GM23338 (cell line): ENCODE results near the gene MS4A15. TPM values are rescaled to one million over a fixed set of nuclear protein-coding genes. Genes with fewer than 3 reads are reported as not detected.

Experiments
- ATAC-seq: fragments of 200-7000 bp; cut with Tn5 transposase; 3 replicates; pipeline ENCODE4 v1.9.1; 2020
- DNase-seq: peaks from one replicate; pipeline ENCODE4 v3.0.0-alpha.2; 2015; ENCODE audit warnings: low spot score
- H2AFZ ChIP-seq: fragments of 200-600 bp; sonication (generic); 2 replicates; pipeline ENCODE4 v1.8.0; 2016; ENCODE audit warnings: antibody characterized with exemption, mild to moderate bottlenecking, moderate library complexity
- H3F3A ChIP-seq: fragments of 200-600 bp; sonication (generic); replicated peaks from 2 replicates; pipeline ENCODE4 v1.8.0; 2017; ENCODE audit warnings: antibody characterized with exemption, mixed run types, low read depth
- H3K27ac ChIP-seq: fragments of 200-600 bp; sonication (generic); 2 replicates; pipeline ENCODE4 v1.6.1; 2016; ENCODE audit warnings: low read depth
- H3K27me3 ChIP-seq: fragments of 200-600 bp; sonication (generic); 2 replicates; pipeline ENCODE4 v1.8.0; 2016; ENCODE audit warnings: mild to moderate bottlenecking, mixed run types, moderate library complexity; ENCODE audit not compliant: insufficient read depth
- H3K36me3 ChIP-seq: fragments of 200-600 bp; sonication (generic); 2 replicates; pipeline ENCODE4 v1.8.0; 2016; ENCODE audit warnings: mild to moderate bottlenecking; ENCODE audit not compliant: insufficient read depth
- H3K4me1 ChIP-seq: fragments of 200-600 bp; sonication (generic); 2 replicates; pipeline ENCODE4 v1.8.0; 2016; ENCODE audit warnings: mild to moderate bottlenecking, moderate library complexity; ENCODE audit not compliant: insufficient read depth
- H3K4me2 ChIP-seq: fragments of 200-600 bp; sonication (generic); 2 replicates; pipeline ENCODE4 v1.7.1; 2017; ENCODE audit warnings: mixed run types
- H3K4me3 ChIP-seq: fragments of 200-600 bp; sonication (generic); 2 replicates; pipeline ENCODE4 v1.6.1; 2016; ENCODE audit warnings: mixed run types
- H3K79me2 ChIP-seq: fragments of 200-600 bp; sonication (generic); replicated peaks from 2 replicates; pipeline ENCODE4 v1.8.0; 2017; ENCODE audit warnings: mild to moderate bottlenecking; ENCODE audit not compliant: insufficient read depth
- H3K9me2 ChIP-seq: fragments of 200-600 bp; sonication (generic); 2 replicates; pipeline ENCODE4 v1.8.0; 2017; ENCODE audit not compliant: insufficient read depth
- H4K20me1 ChIP-seq: fragments of 200-600 bp; sonication (generic); replicated peaks from 2 replicates; pipeline ENCODE4 v1.8.0; 2017; ENCODE audit warnings: mild to moderate bottlenecking; ENCODE audit not compliant: insufficient read depth
- H3K27ac Mint-ChIP-seq: 2 replicates; pipeline ENCODE4 v1.8.0; 2020; ENCODE audit warnings: inconsistent platforms, mild to moderate bottlenecking, moderate library complexity, mixed read lengths
- H3K27me3 Mint-ChIP-seq: 3 replicates; pipeline ENCODE4 v1.8.0; 2022; ENCODE audit warnings: low read depth, mild to moderate bottlenecking, moderate library complexity, mixed read lengths, inconsistent platforms; ENCODE audit not compliant: insufficient read depth, poor library complexity
- H3K36me3 Mint-ChIP-seq: 3 replicates; pipeline ENCODE4 v1.8.0; 2021; ENCODE audit warnings: low read depth, mild to moderate bottlenecking, inconsistent platforms, moderate library complexity, mixed read lengths
- H3K4me1 Mint-ChIP-seq: 3 replicates; pipeline ENCODE4 v1.8.0; 2020; ENCODE audit warnings: mild to moderate bottlenecking, inconsistent platforms, mixed read lengths
- H3K4me3 Mint-ChIP-seq: 3 replicates; pipeline ENCODE4 v1.8.0; 2021; ENCODE audit warnings: moderate library complexity, mild to moderate bottlenecking, inconsistent platforms, mixed read lengths
- H3K9me3 Mint-ChIP-seq: 3 replicates; pipeline ENCODE4 v1.8.0; 2020; ENCODE audit warnings: moderate library complexity, mild to moderate bottlenecking, inconsistent platforms, mixed read lengths
- EZH2phosphoT487 ChIP-seq: fragments of 200-600 bp; sonication (generic); IDR thresholded peaks from one replicate; pipeline ENCODE4 v1.8.1; 2018; ENCODE audit warnings: antibody characterized with exemption; ENCODE audit not compliant: unreplicated experiment
- JUNB ChIP-seq: IDR thresholded peaks from one replicate; pipeline ENCODE4 v1.6.1; 2016; ENCODE audit warnings: antibody characterized with exemption; ENCODE audit not compliant: unreplicated experiment
- NANOG ChIP-seq: IDR thresholded peaks from 2 replicates; pipeline ENCODE4 v1.6.1; 2016; ENCODE audit warnings: antibody characterized with exemption, borderline replicate concordance
- POLR2AphosphoS5 ChIP-seq: IDR thresholded peaks from 2 replicates; pipeline ENCODE4 v1.6.1; 2016; ENCODE audit warnings: antibody characterized with exemption, low read depth
- STAT1 ChIP-seq: IDR thresholded peaks from one replicate; pipeline ENCODE4 v1.6.1; 2016; ENCODE audit warnings: antibody characterized with exemption; ENCODE audit not compliant: unreplicated experiment
- ZNF114 ChIP-seq: fragments of 250-450 bp; sonication (Bioruptor Pico); IDR thresholded peaks from 2 replicates; pipeline ENCODE4 v1.5.0; 2020; ENCODE audit warnings: mild to moderate bottlenecking, moderate library complexity
- ZNF331 ChIP-seq: fragments of 250-450 bp; sonication (Bioruptor Pico); IDR thresholded peaks from 2 replicates; pipeline ENCODE4 v1.5.0; 2020; ENCODE audit warnings: low read depth, mild to moderate bottlenecking, moderate library complexity
- polyA plus RNA-seq: library from polyadenylated mRNA; unstranded; fragments of >200 nt; fragmentation: Nextera tagmentation; extraction: Ambion mirVana; gene quantifications from 2 replicates; pipeline ENCODE4 v1.2.1, GENCODE V29; 2016
- total RNA-seq: library from RNA; depleted of rRNA; stranded (reverse); fragments of >200 nt; shearing (Covaris generic); gene quantifications from 2 replicates; pipeline ENCODE4 v1.2.3, GENCODE V29; 2014
- TF ChIP-seq, protein P1 (sequence below): IDR thresholded peaks from one replicate; pipeline ENCODE4 v1.6.1; 2018; ENCODE audit warnings: antibody characterized with exemption; ENCODE audit not compliant: unreplicated experiment
- TF ChIP-seq, protein P2 (sequence below), 2 experiments: fragments of 200-600 bp in 1 of 2; sonication (generic) in 1 of 2; conservative IDR thresholded peaks; 2 replicates each; pipeline versions ENCODE4 v1.5.1 to v1.6.1; 2016 to 2017; ENCODE audit warnings: antibody characterized with exemption in 2 of 2, low read depth in 2 of 2, mild to moderate bottlenecking in 2 of 2, moderate library complexity in 1 of 2
- TF ChIP-seq, protein P3 (sequence below): IDR thresholded peaks from 2 replicates; pipeline ENCODE4 v1.6.1; 2016; ENCODE audit warnings: antibody characterized with exemption

MS4A15 gene
- total and polyA plus RNA-seq, 2 experiments from 2014 or later, result 0.44 TPM; not detected in 1

DNA sequence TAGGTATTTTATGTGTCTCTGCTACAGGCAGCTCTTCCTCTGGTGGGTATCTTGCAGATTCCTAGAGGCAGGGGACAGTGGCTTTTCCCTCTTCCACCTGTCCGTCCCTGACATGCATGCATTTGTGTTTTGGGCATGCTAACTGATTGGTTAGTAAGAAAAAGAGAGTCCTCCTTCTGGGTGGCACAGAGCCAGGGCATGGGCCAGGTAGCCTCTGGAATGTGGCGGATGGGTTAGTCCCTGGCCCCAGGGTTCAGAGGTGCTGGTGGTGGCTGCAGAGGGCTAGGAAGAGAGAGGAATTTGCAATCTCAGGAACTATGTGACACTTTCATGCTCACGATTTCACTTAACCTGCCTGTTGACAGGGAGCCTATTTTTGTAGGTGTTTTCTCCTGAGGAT is 5.8 kb upstream of the MS4A15 start:
- no peak overlapping the region for H3K27ac ChIP-seq
- no peaks in the 10 kb centered on the region for H3F3A ChIP-seq
- peaks cover 7% of the 10 kb centered on the region for H3K27me3 Mint-ChIP-seq
- DNase-seq, result no peak
- H2AFZ ChIP-seq, result no peak overlapping the region
- H3K9me3 Mint-ChIP-seq, result no peaks in the 10 kb centered on the region; the same call in 1 of the 3 replicates
- H3K79me2 ChIP-seq, result no peaks in the 10 kb centered on the region
- H3K9me2 ChIP-seq, result no peaks in the 10 kb centered on the region
- H3K27me3 ChIP-seq, result no peaks in the 10 kb centered on the region
- H4K20me1 ChIP-seq, result no peaks in the 10 kb centered on the region
- H3K4me3 Mint-ChIP-seq, result no peak overlapping the region
- no peaks in the 10 kb centered on the region for H3K36me3 ChIP-seq
- no peaks in the 10 kb centered on the region for H3K4me1 Mint-ChIP-seq
- H3K4me1 ChIP-seq, result no peaks in the 10 kb centered on the region
- no peaks in the 10 kb centered on the region; the same call in 2 of the 3 replicates for H3K36me3 Mint-ChIP-seq
- no peak for TF ChIP-seq ZNF114 (CRISPR knock-in tag)
- TF ChIP-seq, protein P1, sequence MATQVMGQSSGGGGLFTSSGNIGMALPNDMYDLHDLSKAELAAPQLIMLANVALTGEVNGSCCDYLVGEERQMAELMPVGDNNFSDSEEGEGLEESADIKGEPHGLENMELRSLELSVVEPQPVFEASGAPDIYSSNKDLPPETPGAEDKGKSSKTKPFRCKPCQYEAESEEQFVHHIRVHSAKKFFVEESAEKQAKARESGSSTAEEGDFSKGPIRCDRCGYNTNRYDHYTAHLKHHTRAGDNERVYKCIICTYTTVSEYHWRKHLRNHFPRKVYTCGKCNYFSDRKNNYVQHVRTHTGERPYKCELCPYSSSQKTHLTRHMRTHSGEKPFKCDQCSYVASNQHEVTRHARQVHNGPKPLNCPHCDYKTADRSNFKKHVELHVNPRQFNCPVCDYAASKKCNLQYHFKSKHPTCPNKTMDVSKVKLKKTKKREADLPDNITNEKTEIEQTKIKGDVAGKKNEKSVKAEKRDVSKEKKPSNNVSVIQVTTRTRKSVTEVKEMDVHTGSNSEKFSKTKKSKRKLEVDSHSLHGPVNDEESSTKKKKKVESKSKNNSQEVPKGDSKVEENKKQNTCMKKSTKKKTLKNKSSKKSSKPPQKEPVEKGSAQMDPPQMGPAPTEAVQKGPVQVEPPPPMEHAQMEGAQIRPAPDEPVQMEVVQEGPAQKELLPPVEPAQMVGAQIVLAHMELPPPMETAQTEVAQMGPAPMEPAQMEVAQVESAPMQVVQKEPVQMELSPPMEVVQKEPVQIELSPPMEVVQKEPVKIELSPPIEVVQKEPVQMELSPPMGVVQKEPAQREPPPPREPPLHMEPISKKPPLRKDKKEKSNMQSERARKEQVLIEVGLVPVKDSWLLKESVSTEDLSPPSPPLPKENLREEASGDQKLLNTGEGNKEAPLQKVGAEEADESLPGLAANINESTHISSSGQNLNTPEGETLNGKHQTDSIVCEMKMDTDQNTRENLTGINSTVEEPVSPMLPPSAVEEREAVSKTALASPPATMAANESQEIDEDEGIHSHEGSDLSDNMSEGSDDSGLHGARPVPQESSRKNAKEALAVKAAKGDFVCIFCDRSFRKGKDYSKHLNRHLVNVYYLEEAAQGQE, result no peak
- TF ChIP-seq, protein P2, sequence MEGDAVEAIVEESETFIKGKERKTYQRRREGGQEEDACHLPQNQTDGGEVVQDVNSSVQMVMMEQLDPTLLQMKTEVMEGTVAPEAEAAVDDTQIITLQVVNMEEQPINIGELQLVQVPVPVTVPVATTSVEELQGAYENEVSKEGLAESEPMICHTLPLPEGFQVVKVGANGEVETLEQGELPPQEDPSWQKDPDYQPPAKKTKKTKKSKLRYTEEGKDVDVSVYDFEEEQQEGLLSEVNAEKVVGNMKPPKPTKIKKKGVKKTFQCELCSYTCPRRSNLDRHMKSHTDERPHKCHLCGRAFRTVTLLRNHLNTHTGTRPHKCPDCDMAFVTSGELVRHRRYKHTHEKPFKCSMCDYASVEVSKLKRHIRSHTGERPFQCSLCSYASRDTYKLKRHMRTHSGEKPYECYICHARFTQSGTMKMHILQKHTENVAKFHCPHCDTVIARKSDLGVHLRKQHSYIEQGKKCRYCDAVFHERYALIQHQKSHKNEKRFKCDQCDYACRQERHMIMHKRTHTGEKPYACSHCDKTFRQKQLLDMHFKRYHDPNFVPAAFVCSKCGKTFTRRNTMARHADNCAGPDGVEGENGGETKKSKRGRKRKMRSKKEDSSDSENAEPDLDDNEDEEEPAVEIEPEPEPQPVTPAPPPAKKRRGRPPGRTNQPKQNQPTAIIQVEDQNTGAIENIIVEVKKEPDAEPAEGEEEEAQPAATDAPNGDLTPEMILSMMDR (conservative IDR thresholded peaks at IDR 0.05; ENCODE audit: low read depth in 2 of 2), result no peak
- H3K27ac Mint-ChIP-seq, result no peak overlapping the region
- no peak for ATAC-seq
- no peak overlapping the region for H3K4me2 ChIP-seq
- no peak overlapping the region for H3K4me3 ChIP-seq

DNA sequence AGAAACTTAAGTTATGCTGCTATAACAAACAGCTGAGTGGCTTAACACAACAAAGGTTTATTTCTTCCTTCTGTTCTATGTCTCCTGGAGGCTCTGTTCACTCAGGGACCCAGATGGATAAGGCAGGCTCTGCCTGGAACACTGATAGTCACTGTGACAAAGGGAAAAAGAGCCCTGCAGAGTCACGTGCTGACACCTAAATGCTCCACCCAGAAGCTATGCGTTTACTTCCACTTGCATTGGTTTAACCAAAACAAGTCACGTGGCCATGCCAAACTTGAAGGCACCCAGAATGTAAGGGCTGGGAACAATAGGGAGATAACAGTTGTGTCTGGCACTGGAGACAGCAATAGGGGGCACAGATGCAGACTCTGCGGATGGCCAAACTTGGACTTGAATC is 3.4 kb upstream of the MS4A15 start:
- H3K36me3 Mint-ChIP-seq, result no peaks in the 10 kb centered on the region
- Histone ChIP-seq H3K9me2 (no peaks in the 10 kb centered on the region), H3K79me2 (no peaks in the 10 kb centered on the region), H3F3A (no peaks in the 10 kb centered on the region), H3K4me3 (no peak overlapping the region), H2AFZ (no peak overlapping the region), H3K27ac (no peak overlapping the region), H3K27me3 (no peaks in the 10 kb centered on the region), H3K4me2 (no peak overlapping the region), H3K36me3 (no peaks in the 10 kb centered on the region), H3K4me1 (no peaks in the 10 kb centered on the region), H4K20me1 (no peaks in the 10 kb centered on the region)
- no peak overlapping the region for H3K27ac Mint-ChIP-seq
- H3K9me3 Mint-ChIP-seq, result peaks cover 7% of the 10 kb centered on the region; the same call in 1 of the 3 replicates
- DNase-seq, result no peak
- no peaks in the 10 kb centered on the region for H3K4me1 Mint-ChIP-seq
- H3K27me3 Mint-ChIP-seq, result peaks cover 9% of the 10 kb centered on the region
- no peak for ATAC-seq
- H3K4me3 Mint-ChIP-seq, result no peak overlapping the region
- no peak for TF ChIP-seq ZNF114 (CRISPR knock-in tag)
- TF ChIP-seq NANOG, result no peak
- TF ChIP-seq POLR2AphosphoS5, result no peak
- no peak for TF ChIP-seq JUNB
- TF ChIP-seq STAT1, result no peak
- TF ChIP-seq ZNF331, result no peak
- TF ChIP-seq, protein P2 (conservative IDR thresholded peaks at IDR 0.05; ENCODE audit: low read depth in 2 of 2), result no peak
- TF ChIP-seq, protein P3, sequence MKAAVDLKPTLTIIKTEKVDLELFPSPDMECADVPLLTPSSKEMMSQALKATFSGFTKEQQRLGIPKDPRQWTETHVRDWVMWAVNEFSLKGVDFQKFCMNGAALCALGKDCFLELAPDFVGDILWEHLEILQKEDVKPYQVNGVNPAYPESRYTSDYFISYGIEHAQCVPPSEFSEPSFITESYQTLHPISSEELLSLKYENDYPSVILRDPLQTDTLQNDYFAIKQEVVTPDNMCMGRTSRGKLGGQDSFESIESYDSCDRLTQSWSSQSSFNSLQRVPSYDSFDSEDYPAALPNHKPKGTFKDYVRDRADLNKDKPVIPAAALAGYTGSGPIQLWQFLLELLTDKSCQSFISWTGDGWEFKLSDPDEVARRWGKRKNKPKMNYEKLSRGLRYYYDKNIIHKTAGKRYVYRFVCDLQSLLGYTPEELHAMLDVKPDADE, result no peak
- TF ChIP-seq, protein P1, result no peak
- TF ChIP-seq EZH2phosphoT487, result no peak
